ENCODE measurements around the gene SDC4.

SDC4 gene

DNA sequence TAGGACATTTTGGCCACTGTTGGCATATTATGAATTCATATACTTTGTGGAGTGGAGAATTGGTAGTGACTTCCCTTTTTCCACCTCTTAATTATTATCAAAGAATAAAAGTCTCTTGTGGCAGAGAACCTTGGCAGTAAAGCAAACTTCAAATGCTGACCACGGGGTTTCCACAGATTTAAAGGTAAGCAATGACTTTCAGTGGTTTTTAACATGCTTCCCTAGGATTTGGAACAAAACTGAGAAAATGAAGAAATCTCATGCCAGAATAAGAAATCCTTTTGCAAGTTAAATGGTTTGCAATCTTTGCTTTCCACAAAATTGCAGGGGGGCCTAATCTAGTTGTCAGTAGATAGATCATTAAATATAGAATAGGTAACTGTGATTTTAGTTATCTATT is 2.0 kb upstream of the SDC4 start:
- Histone ChIP-seq H3K4me1 (ENCODE audit: insufficient read depth, low read length, poor library complexity, severe bottlenecking) (peaks cover 18% of the 10 kb centered on the region), H3F3A (ENCODE audit: low read depth) (no peaks in the 10 kb centered on the region), H3K79me2 (ENCODE audit: insufficient read depth, low read length) (no peaks in the 10 kb centered on the region), H3K27me3 (ENCODE audit: insufficient read depth, low read length, poor library complexity, severe bottlenecking) (no peaks in the 10 kb centered on the region), H2AFZ (ENCODE audit: low read length) (no peak overlapping the region), H3K9me2 (replicated peaks; ENCODE audit: low read depth, low read length) (no peaks in the 10 kb centered on the region), H3K4me2 (ENCODE audit: low read depth, low read length, poor library complexity, severe bottlenecking) (no peak overlapping the region), H3K36me3 (ENCODE audit: insufficient read depth, low read length) (no peaks in the 10 kb centered on the region), H3K9me3 (ENCODE audit: insufficient read depth, low read depth, low read length) (no peaks in the 10 kb centered on the region), H3K4me3 (ENCODE audit: low read length, poor library complexity, severe bottlenecking) (no peak overlapping the region), H4K20me1 (ENCODE audit: insufficient read depth, low read length, poor library complexity, severe bottlenecking) (no peaks in the 10 kb centered on the region), H3K9ac (ENCODE audit: low read depth, low read length, poor library complexity, severe bottlenecking) (no peak overlapping the region)
- TF ChIP-seq, protein P1, sequence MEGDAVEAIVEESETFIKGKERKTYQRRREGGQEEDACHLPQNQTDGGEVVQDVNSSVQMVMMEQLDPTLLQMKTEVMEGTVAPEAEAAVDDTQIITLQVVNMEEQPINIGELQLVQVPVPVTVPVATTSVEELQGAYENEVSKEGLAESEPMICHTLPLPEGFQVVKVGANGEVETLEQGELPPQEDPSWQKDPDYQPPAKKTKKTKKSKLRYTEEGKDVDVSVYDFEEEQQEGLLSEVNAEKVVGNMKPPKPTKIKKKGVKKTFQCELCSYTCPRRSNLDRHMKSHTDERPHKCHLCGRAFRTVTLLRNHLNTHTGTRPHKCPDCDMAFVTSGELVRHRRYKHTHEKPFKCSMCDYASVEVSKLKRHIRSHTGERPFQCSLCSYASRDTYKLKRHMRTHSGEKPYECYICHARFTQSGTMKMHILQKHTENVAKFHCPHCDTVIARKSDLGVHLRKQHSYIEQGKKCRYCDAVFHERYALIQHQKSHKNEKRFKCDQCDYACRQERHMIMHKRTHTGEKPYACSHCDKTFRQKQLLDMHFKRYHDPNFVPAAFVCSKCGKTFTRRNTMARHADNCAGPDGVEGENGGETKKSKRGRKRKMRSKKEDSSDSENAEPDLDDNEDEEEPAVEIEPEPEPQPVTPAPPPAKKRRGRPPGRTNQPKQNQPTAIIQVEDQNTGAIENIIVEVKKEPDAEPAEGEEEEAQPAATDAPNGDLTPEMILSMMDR (conservative IDR thresholded peaks at IDR 0.05; ENCODE audit: low read length): no peak
- no peak for TF ChIP-seq EZH2phosphoT487 (IDR thresholded peaks at IDR 0.05; ENCODE audit: borderline replicate concordance)

DNA sequence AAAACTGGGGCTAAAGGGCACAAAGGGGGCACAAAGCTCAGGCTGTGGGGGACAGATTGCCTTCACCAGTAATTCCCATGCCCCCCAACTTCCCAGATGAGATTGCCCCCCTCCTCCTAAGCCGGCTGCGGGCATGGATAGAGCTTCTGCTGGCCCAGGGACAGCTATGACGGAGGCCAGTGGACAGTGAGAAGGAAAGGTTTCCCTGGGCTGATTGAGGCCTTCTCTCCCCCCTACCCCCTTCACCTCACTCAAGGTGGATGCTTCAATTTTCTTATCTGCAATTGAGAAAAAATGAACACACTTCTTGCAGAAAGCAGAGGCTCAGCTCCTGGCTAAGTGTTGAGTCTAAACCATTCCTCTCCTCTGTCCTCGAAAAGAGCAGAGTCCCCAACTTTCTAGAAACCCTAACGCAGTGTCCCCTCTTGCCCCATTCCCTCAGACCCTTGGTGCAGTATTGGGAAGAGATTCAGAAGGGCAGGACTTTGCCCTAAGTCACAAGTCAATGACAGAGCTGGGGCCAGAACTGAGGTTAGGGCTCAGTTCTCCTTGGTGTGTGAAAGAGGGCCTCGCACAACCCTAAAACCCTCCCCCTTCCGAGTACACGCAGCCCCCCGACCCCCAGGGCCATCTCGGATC is 808 bp downstream of the SDC4 start:
- Histone ChIP-seq H3K9me2 (replicated peaks; ENCODE audit: low read depth, low read length) (no peaks in the 10 kb centered on the region), H3K9ac (ENCODE audit: low read depth, low read length, poor library complexity, severe bottlenecking) (no peak overlapping the region), H3K4me1 (ENCODE audit: insufficient read depth, low read length, poor library complexity, severe bottlenecking) (peaks cover 33% of the 10 kb centered on the region), H3K27me3 (ENCODE audit: insufficient read depth, low read length, poor library complexity, severe bottlenecking) (no peaks in the 10 kb centered on the region), H2AFZ (ENCODE audit: low read length) (no peak overlapping the region), H3K4me2 (ENCODE audit: low read depth, low read length, poor library complexity, severe bottlenecking) (no peak overlapping the region), H3K4me3 (ENCODE audit: low read length, poor library complexity, severe bottlenecking) (no peak overlapping the region), H3K9me3 (ENCODE audit: insufficient read depth, low read depth, low read length) (no peaks in the 10 kb centered on the region), H3K36me3 (ENCODE audit: insufficient read depth, low read length) (no peaks in the 10 kb centered on the region), H4K20me1 (ENCODE audit: insufficient read depth, low read length, poor library complexity, severe bottlenecking) (no peaks in the 10 kb centered on the region), H3K79me2 (ENCODE audit: insufficient read depth, low read length) (no peaks in the 10 kb centered on the region), H3F3A (ENCODE audit: low read depth) (no peaks in the 10 kb centered on the region)
- TF ChIP-seq, protein P1 (conservative IDR thresholded peaks at IDR 0.05; ENCODE audit: low read length): no peak
- no peak for TF ChIP-seq EZH2phosphoT487 (IDR thresholded peaks at IDR 0.05; ENCODE audit: borderline replicate concordance)

DNA sequence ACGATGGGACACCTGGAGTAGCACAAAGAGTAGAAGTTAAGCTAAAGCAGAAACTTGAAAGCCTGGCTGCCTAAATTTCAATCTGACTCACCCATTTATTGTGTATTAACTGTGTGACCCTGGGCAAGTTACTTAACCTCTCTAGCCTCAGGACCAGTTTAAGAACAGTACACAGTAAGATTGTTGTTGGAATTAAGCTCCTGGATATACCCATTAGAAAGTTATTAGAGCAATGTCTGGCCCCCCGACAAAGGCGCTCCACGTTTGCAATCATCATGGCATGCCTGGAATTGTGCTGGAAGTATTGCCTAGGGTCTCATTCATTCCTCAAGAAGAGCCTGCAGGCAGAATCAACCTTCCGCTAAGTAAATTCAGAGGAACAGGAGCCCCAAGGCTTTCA is 1.4 kb downstream of the SDC4 start:
- peaks cover 34% of the 10 kb centered on the region for H3K4me1 ChIP-seq (ENCODE audit: insufficient read depth, low read length, poor library complexity, severe bottlenecking)
- no peaks in the 10 kb centered on the region for H3F3A ChIP-seq (ENCODE audit: low read depth)
- no peaks in the 10 kb centered on the region for H3K79me2 ChIP-seq (ENCODE audit: insufficient read depth, low read length)
- no peak overlapping the region for H3K9ac ChIP-seq (ENCODE audit: low read depth, low read length, poor library complexity, severe bottlenecking)
- no peaks in the 10 kb centered on the region for H3K27me3 ChIP-seq (ENCODE audit: insufficient read depth, low read length, poor library complexity, severe bottlenecking)
- H4K20me1 ChIP-seq (ENCODE audit: insufficient read depth, low read length, poor library complexity, severe bottlenecking): no peaks in the 10 kb centered on the region
- TF ChIP-seq EZH2phosphoT487 (IDR thresholded peaks at IDR 0.05; ENCODE audit: borderline replicate concordance): no peak
- TF ChIP-seq, protein P1 (conservative IDR thresholded peaks at IDR 0.05; ENCODE audit: low read length): no peak
- H3K4me2 ChIP-seq (ENCODE audit: low read depth, low read length, poor library complexity, severe bottlenecking): peak overlapping the region; percentile 57
- H3K36me3 ChIP-seq (ENCODE audit: insufficient read depth, low read length): no peaks in the 10 kb centered on the region
- H2AFZ ChIP-seq (ENCODE audit: low read length): no peak overlapping the region
- H3K4me3 ChIP-seq (ENCODE audit: low read length, poor library complexity, severe bottlenecking): no peak overlapping the region
- H3K9me3 ChIP-seq (ENCODE audit: insufficient read depth, low read depth, low read length): no peaks in the 10 kb centered on the region
- H3K9me2 ChIP-seq (replicated peaks; ENCODE audit: low read depth, low read length): no peaks in the 10 kb centered on the region

Data from Loucy (cell line).